NK-92 (cell line): Measurements from ENCODE around the gene TOB1.
"Not testable (repeated sequence)": the region's sequence is repeated elsewhere in the genome, so short reads cannot be mapped to it uniquely, and the experiment has no call there.

Source experiments
- DNase-seq: peaks from one replicate; lab custom pipeline; 2025; ENCODE audit not compliant: unreplicated experiment; lab: John Stamatoyannopoulos, UW

Gene TOB1

GRCh38 chr17:50899005-50899460, 32.9 kb upstream of the TOB1 start:
- DNase-seq: no peak

GRCh38 chr17:50898369-50899004, 32.3 kb upstream of the TOB1 start:
- no peak for DNase-seq

GRCh38 chr17:50894513-50894912, 28.4 kb upstream of the TOB1 start:
- DNase-seq: not testable (repeated sequence)

DNA sequence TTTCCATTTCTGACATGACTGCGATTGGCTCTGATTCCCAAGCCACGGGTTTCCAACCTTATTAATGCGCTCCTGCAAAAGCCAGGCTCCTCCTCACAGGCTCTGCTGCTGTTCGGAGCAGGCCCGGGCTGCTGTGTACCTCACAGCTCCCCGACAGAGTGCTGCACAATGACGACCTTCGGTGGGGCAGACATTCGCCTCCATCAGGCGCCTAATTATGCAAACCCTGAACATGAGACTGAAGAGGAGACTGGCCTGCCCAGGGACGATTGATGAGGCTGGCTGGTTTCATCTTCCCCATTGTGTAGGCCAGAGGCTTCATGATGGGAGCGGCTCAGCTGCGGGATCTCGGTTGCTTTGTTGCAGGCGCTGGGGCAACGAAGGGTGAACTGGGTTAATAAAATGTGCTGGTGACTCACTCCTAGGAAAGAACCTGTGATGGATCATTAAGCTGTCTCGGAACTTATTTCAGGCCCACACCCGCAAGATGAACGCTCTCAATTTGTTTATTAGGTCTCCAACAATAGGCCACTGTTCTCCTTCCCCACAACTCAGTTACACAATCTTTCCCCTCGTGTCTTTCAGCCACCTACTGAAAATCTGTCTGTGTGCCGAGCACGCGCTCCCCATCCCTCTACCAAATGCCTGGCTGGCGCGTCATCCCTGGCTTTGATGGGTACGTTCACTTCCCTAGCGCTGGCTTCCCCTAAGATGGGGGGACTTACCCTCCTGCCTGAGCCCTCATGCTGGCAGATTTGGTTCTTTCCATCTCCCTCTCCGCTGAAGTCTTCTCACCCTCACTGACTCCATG, 27.2 kb upstream of the TOB1 start:
- no peak for DNase-seq

GRCh38 chr17:50892101-50892776, 26.1 kb upstream of the TOB1 start:
- DNase-seq: no peak

- DNase-seq: no peak
Observed at GRCh38 chr17:50891577-50891989, 25.4 kb upstream of the TOB1 start.

DNA sequence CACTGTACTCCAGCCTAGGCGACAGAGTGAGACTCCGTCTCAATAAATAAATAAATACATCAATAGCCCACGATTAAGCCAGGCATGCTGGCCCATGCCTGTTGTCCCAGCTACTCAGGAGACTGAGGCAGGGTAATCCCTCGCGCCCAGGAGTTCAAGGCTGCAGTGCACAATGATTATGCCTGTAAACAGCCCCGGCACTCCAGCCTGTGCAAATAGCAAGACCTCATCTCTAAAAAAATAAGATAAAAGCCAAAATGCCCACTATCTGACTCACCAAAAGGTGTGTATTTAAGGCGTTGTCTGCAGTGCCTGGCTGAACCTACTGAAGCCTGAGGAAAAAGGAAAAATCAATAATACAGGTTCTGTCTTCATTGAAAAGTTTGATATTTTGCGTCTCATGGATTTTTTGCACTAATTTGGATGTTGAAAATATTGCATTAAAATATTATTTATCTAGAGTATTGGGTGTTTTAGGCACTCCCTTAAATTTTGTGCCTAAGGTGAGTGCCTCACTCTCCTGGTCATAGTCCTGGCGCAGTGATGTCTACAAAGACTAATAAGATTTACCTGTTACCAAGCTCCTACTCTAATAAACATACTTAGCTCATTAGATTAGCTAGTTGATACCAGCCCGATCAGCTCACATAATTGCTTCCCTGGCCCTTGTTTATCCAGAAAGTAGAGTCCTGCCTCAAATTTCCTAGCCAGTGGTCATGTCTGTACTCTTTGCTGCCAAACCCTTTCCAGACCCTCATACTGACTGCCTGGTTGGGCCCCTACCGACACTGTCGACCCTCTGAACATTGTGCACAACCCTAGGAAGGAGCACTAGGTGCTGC, 24.7 kb upstream of the TOB1 start:
- no peak for DNase-seq

DNA sequence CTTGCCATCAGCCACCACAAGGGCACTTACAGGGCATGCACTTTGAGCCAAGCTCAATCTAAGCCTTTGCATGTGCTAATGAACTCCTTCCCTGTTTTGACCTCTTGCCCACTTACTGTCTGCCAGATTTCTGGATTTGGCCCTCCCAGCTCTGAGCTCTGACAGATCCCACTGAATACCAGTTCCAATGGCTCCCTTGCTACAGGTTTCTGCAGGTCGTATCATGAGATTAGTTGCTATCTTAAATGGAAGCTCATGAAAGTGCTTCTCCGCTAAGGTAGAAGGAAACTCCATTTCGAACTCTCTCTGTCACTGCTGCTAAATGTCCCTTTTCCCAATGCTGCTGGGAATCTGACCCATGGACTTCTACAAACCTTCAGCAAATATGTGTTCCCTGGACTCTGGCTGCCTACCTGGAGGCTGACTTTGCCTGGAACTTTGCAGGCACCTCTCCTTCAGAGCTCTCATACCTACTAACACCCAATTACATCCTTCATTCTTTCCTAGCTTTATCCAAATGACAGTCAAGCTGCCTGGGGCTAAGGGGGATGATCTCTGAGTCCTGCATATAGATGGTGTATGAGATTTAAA, 23.5 kb upstream of the TOB1 start:
- no peak for DNase-seq

- no peak for DNase-seq
Observed at GRCh38 chr17:50887705-50888245, 21.6 kb upstream of the TOB1 start.

DNA sequence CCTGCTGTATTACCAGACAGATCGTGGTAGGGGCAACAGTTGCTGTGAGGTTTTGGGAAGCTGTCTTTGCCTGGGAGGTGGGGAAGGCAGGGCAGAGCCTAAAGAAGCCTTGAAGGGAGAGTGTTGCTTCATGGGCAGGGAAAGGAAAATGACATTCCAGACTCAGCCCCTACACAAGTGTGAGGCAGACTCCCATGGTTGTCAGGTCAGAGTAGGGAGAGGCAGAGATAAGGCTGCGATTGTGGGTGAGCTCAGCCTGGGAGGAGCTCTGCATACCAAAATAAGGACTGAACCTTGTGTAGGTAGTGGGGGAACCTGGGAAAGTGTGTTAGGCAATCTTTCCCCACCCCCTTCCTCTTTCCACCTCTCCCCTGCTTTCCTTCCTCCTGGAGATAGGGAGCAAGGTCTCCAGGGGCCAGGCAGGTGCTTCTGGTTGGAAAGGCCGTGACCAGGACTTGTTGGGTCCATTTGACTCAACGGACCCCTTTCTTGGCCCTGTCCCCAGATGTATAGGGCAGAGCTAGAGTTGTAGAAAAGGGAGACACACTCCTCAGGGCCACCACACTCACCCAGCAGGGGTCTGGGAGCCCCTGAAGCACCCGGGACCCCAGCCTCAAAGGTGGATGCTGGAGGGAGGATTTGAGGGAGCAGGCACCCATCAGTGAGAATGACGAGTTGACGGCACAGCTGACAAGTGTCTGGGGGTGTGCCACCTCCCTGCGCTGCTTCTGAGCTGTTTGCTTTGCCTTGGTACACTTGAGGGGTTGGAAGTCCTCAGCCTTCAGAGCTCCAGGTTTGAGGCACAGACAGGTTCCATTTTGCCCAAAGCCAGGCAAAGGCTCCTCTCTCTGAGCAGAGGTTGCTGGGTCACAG, 18.5 kb upstream of the TOB1 start:
- DNase-seq: no peak

DNA sequence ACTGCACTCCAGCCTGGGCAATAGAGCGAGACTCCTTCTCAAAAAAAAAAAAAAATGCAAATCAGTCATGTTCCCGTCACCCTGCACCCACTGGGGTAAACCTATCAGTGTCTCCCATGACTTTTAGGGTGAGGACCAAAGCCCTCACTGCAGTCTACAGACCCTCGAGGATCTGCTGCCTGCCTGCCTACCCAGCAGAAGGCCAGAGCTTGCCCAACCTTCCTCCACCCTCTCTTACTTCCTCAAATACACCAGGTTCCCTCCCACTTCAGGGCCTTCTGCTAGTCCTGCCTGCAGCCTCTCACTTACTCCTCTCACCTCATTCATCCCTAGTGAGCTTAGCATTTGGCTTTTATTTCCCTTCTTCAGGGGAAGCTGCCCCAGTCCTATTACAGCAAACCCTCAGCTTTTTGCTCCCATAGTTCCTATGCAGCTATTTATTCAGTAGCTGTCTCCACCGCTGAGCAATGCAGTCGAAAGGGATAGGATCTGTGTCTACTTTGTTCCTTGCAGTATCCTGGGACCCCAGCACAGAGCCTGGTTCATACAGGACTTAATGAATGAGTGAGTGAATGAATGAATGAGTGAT, 17.8 kb upstream of the TOB1 start:
- no peak for DNase-seq

DNA sequence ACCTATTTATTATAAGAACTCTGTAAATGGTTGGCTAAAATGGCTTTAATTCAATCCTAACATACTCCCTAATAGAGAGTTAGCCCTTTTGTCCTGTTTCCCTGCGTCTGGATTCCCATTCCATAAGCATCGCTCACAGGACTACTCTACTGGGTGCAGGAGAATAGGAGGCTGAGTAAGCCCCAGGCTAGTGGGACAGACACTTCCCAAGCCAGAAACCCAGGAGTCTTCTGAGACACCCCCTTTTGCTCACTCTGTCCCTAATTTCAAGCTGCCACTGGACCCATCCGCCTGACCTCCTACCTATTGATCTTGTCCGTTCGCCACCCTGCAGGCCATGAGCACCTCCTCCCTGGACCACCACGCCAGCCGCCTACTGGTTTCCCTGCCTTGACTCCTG, 16.7 kb upstream of the TOB1 start:
- no peak for DNase-seq

GRCh38 chr17:50881182-50881581, 15.0 kb upstream of the TOB1 start:
- DNase-seq: no peak

- DNase-seq: no peak
Observed at GRCh38 chr17:50879086-50879485, 12.9 kb upstream of the TOB1 start.

GRCh38 chr17:50877838-50878237, 11.7 kb upstream of the TOB1 start:
- no peak for DNase-seq

- DNase-seq: not testable (repeated sequence)
Observed at GRCh38 chr17:50877042-50877441, 10.9 kb upstream of the TOB1 start.

- DNase-seq: no peak
Observed at GRCh38 chr17:50875074-50875473, 8.9 kb upstream of the TOB1 start.

DNA sequence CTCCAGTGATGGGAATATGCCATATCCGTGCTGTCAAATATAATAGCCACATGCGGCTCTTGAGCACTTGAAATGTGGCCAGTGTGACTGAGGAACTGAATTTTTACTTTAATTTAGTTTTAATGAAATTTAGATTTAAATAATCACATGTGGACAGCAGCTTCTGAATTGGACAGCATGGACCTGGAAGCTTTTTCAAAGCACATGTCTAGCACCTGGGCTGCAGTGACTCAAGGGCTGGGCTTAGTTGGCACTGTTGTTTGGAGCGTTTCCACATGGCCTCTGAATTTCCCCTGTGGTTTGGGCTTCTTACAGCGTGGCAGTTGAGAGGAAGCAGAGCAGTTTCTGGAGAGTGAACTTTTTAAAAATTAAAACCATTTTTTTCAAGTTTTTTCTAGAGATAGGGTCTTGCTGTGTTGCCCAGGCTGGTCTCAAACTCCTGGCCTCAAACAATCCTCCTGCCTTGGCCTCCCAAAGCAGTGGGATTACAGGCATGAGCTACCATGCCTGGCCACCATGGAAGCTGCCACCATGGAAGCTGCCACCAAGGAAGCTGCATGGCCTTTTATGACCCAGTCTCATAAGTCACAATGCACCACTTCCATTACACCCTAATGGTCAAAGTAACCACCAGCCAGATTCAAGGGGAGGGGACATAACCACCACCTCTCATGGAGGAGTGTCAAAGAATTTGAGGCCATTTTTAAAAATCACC, 6.7 kb upstream of the TOB1 start:
- no peak for DNase-seq
